HG02885 (cell line): ENCODE results near the gene IFFO2.
"Not testable (repeated sequence)": the region's sequence is repeated elsewhere in the genome, so short reads cannot be mapped to it uniquely, and the experiment has no call there.

Experiments used
- ATAC-seq: cut with Tn5 transposase; IDR thresholded peaks from one replicate; pipeline ENCODE4 v1.9.1; 2021; ENCODE audit warnings: mild to moderate bottlenecking; ENCODE audit not compliant: unreplicated experiment, poor library complexity

Gene IFFO2

DNA sequence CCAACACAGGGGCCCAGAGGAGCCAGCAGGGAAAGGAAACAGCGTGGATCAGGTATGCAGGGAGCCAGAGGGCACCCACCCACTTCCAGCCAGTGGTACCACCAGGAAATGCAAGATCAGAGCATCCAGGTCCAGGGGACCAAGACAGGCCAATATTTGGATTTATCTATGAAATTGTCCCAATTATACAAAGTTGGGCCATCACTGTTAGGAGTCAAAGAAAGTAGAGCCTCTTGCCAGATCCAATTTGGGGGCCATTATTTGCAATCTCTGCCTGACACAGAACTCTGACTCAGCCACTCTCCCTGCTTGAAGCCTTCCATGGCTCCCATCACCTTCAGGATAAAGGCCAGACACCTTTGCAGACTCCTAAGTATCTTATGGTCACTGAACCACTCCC lies 75.9 kb downstream of the IFFO2 start:
- no peak for ATAC-seq

DNA sequence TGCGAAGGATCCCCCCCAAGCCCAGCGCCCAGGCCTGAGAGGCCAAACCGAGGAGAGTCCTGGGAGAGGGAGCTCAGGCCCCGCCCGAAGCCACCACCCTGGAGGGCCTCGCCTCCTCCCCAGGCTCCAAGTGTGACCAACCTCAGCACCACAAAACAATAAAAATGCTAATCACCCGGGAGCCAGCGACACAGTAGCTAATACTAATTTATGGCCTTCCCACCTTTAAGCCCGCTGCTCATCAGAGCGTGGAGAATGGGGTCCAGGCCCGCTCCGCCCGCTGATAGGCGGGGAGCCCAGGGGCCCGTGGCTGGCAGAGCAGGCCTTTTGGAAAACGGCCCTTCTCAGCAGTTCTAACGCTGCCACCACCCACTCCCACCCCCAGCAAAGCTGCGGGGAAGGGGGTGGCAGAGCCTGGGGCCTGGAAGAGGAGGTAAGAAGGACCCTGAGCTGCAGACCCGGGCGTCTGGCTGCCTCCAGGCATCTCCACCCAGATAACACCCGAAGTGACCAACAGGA lies 76.6 kb downstream of the IFFO2 start:
- ATAC-seq = no peak

DNA sequence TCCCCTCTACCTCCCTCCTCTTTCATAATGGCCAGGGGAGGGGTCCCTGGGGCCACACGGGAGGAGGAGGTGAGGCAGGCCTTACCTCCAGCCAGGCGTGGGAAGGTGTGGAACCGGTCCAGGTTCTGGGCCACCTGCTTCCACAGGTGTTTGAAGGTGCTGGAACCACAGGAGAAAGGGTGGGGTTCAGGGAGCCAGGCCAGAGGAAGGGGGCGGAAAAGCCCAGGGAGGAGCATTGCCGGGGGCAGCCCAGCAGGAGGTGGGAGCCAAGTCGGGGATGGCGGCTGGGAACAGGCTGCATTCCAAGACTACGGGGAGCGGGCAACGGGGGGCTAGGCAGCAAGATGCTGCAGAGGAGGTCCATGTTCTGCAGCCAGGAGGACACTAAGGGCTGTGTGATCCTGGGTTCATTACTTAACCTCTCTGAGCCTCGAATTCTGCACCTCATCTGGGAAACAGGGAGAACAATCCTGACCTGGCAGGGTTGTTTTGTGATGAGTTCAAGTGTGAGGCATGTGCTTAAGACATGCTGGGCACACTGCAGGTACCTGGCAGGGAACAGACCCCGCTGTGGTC lies 77.2 kb downstream of the IFFO2 start:
- ATAC-seq = no peak

DNA sequence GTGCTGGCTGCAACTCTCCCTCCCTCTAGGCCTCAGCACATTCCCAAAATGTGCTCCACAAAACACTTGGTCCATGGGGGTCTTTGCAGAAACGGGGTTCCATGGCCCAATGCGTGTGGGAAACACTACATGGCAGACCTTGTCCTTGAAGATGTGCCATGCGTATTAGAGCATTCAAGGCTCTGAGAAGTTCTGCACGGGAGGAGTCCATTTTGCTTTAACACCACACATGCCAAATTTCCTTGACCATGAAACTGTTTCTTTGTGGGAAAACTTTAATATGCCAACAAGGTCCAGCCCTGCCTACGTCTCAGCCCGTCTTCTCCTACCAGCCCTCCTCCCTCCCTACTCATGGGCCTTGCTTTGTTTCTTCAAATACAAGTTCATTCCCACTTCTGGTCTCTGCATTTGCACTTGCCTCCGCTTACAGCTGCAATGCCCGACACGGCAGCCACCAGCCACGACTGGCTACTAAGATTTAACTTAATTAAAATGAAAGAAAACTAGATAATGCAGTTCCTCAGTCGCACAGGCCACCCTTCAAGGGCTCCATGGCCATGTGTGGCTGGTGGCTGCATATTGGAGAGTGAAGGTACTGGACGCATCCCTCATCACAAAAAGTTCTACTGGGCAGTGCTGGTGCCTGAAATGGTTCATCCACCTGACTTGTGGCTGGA lies 77.8 kb downstream of the IFFO2 start:
- no peak for ATAC-seq

DNA sequence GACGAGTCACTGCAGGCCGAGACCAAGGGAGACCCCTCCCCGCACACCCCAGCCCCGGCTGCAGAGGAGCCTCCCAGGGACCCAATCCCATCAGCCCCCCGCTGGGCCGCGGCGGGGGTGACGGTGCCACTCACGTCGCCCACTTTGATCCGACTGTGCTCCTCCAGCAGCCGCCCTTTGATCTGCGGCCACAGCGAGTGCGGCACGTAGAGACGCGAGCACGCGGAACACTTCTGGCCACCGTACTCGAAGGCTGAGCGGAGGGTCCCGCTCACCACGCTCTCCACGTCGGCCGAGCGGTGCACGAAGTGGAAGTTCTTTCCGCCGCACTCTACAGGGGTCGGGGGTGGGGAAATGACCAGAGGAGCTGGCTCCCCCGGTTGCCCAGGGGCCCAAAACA lies 79.2 kb downstream of the IFFO2 start:
- ATAC-seq = no peak

DNA sequence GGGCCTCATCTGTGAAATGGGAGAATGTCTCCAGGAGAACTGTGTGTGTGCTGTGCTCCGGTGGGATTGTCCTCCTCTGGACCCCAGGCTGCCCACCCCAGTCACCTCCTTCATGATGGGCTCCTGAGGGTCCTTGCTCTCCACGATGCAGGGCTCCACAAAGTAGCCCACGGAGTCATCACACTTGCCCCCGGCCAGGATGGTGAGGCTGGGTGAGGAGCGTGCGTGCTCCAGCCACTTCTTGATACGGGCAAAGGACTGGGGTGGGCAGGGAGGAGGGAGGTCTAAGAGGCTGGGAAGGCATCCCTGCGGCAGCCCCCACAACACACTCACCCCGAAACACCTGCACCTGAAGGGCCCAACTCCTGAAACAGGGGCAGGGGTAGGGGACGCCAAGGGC lies 80.3 kb downstream of the IFFO2 start:
- no peak for ATAC-seq

DNA sequence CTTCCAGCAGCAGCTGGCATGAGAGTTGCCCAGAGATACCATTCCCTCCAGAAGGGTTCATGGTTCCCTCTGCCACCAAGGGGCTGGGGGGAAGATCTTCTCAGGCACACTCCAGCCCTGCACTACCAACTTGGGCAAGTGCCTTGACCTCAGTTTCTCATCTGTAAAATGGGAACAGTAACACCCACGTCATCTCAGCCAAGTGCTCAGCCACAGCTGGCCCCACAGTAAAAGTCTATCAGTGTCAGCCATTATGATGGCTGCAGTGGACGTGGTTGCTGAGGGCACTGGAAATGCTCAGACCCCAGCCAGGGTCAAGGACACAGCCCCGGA lies 80.7 kb downstream of the IFFO2 start:
- no peak for ATAC-seq

DNA sequence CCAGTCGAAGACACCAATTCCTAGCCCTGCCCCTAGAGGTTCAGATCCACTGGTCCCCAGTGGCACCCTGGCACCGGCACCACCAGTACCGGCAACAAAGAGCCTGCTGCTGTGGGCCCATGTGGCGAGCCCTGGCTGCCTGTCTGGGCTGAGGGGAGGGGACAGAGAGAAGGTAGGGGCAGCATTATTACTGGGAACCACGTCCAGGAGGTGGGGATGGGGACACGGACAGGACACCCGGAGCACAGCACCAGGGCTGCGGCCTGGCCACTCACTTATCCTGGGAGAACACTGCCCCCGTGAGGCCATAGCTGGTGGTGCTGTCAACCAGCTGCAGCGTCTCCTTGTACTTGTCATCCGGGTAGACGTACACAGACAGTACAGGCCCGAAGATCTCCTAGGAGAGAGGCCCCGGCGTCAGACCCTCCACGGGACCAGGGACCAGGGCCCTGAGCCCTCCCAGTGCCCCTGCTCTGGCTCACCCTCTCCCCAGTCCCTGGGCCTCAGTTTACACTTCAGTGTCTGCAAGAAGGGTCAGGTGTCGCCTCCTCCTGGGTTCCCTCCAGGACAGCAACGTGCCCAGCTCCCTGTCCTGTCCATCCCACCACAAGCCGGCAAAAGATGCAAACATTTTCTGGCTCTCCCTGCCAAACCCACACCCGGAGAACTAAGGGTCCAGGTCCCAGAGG lies 81.2 kb downstream of the IFFO2 start:
- ATAC-seq = no peak

DNA sequence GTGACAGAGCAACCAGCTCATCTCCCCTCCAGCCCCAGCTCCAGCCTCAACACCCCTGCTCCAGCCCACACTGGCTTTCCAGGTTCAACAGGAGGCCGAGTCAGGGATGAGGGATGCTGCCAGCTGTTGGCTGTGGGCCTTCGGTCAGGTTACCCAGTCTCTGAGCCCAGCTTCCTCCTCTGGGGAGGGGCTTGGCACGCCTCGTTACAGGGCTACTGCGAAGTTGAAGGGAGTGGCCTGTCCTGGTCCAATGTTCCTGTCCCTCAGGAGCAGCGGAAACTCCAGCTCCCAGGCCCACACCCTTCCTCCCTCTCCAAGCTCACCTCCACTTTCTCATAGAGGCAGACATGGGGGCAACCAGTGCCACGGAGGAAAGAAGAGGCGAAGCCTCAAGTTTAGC lies 81.9 kb downstream of the IFFO2 start:
- ATAC-seq = no peak

DNA sequence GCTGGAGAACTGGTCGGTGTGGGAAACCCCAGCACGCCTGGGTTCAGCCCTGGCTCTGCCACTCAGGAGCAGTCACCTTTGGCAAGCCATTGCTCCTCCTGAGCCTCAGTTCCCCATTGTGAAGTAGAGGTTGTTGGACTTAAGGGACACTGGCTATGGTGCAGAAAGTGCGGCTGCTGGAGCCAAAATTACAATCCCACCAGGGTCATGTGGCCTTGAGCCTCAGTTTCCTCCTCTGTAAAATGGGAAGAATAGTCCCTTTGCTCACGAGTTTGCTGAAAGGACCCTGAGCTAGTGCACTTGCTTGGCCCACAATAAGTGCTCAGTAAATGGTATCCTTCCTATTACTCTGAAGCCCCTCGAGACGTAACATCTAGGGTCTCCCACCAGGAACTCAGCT lies 82.4 kb downstream of the IFFO2 start:
- no peak for ATAC-seq

DNA sequence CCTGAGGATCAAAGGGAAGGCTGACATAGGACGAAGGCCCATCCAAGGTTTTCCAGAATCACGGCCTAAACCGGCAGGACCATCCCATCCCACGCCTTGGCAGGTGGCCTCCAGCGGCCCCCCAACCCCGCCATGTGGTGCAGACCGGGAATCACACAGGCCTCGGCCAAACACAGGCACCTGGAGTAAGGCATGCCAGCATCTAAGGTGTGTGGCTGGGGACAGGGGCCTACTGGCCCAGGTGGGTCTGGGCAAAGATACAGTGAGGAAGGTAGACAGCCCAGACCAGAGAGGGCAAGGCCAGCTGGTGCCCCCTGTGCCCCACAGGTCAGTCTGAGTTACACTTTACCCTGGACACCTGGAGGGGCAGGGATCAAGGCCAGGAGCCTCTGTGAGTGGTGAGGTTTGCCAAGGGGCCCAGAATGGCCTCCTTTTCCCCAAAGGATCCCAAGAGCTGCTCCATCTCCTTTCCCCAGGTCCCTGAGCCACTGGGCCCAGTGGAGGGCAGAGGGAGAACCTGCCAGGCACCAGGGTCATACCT lies 84.3 kb downstream of the IFFO2 start:
- ATAC-seq = no peak

DNA sequence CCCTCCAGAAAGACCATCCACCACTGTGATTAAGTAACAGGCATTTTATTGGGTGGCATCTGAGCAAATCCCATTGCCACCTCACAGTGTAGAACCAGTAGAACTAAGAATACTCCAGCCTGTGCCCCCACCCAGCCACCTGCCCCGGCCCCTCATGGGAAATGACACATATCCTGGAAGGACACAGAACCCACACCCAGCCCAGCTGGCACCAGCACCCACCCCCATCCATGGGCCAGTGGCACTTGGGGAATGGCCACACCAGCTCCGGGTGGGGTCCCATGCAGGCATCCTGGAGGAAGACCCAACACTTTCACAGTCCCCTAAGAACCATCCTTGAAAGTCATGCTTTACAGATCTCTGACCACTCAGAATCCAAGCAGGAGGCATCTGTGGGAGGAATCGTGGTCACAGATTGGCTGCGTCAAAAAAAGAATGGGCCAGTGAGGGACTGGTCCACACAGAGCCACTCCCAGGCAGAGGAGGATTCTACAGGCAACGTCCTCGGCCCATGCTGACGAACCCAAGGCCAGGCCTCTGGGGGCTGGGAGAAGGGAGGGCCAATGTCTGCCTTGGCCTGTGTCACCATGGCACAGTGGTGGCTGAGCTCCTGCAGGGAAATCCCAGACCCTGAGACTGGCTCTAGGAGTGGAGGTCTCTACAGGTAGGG lies 84.9 kb downstream of the IFFO2 start:
- ATAC-seq = no peak

DNA sequence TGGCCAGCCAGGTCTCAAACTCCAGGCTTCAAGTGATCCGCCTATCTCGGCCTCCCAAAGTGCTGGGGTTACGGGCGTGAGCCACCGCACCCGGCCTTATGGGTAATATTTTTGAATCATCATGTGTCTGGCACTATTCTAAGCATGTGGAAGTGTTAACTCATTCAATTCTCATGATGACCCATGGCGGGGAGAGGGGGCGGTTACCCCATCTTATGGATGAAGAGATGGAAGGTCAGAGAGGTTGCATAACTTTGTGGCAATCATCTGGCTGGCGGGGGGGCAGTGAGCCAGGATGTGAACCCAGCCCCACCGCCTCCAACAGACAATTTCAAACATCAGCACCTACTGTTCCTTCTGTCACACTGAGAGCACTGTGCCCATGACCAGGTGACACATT lies 85.5 kb downstream of the IFFO2 start:
- ATAC-seq = no peak

DNA sequence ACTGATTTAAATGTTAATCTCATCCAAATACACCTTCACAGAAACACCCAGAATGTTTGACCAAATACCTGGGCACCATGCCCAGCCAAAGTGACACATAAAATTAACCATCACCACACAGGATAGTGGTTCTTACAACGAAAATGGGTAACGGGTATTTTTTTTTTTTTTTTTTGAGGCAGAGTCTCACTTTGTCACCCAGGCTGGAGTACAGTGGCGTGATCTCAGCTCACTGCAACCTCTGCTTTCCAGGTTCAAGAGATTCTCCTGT lies 85.9 kb downstream of the IFFO2 start:
- ATAC-seq = not testable (repeated sequence)

DNA sequence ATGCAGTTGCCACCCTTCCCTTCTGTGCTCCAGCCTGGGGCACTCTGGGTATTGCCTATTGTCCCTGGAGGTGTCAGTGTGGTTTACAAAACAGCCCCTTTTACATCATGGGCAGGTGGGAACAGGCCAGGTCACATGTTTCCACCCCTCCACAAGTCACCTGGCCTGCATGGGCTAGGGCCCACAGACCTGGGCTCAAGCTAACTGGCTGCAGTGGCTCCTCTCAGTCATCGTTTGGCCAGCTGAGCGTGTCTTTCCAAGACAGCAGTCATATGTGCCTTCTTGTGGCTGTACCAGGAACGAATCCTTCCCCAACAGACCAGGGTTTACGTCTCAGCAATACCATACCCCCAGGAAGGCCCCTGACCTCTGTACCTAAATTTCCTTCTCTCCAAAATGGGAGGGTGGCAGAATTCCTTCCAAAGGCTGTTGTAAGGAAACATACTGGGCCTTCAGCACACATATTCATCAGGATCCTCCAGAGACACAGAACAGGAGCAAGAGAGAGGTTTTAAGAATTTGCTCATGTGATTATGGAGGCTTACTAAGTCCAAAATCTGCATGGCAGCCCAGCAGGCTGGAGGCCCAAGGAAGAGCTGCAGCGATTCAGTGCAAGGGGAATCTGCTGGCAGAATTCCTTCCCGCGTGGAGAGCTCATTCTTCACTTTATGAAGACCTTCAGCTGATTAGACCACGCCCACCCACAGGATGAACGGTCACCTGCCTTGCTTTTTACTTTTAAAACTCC lies 86.5 kb downstream of the IFFO2 start:
- no peak for ATAC-seq

DNA sequence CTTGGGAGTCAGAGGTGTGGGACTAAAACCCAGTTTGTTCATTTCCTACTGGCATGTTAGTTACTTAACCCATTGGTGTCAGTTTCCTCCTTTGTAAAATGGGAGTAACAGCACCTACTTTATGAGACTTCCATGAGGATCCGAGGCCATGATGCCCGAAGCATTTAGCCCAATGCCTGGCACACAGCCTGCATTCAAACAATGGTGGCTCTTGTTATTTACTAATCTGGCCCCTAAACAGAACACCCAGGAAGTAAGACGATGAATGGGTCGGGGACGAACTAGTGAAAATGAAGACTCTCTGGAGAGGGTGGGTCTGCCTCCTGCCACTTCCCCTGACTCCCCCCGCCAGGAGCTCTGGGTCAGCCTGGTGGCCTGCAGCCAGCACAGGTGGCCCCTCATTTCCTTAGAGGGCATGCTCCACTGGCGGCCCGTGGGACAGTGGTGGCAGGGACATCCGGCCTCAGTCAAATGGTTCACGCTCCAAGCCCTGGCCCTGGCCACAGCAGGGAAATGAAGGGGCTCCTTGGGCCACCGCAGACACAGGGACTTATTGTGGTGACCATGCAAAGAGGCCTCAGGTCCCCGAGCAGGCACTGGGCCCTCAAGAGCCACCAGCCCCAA lies 87.6 kb downstream of the IFFO2 start:
- no peak for ATAC-seq

DNA sequence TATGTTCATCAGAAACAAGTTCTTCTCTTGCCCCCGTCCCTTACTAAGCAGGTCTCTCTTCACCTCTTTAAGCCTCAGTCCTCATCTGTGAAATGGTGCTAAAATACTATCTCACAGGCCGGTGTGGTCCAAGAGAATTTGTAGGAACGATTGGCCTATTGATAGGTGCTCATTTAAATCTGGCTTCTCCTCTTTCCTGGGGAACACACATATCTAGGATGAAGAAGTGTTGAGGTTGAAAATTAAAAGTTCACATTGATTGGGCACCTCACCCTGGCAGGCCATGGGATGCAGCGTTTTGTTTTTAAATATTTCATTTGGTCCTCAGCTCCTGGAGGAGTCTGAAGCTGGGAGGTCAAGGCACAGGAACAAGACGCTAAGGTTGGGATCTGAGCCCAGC lies 88.1 kb downstream of the IFFO2 start:
- no peak for ATAC-seq

DNA sequence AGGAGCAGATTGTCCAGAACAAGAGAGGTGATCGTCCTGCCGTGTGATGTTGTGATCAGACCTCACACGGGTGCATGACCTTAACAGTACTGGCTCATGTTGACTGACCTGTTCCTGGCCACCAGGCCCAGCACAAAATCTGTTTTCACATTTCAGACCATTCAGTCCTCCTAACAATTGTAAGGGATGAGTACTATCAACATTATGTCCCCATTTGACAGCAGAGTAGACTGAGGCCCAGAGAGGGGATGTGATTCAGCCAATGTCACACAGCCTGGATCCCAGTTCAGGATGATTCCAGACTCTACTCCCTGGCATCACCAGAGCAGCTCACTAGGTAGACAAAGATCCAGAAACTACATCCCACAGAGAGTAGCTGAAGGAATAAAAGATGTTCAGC lies 89.6 kb downstream of the IFFO2 start:
- ATAC-seq = no peak

DNA sequence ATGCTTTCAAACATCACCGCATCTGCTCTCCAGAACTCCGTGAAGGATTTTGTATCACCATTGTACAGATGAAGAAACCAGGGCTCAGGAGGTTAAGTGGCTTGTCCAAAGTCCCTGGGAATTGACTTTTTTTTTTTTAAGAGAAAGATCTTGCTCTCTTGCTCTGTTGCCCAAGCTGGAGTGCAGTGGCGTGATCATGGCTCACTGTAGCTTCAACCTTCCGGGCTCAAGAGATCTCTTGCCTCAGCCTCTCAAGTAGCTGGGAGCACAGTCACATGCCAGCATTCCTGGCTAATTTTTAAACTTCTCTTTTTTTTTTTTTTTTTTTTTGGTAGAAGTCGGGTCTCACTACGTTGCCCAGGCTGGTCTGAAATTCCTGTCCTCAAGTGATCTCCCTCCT lies 90.2 kb downstream of the IFFO2 start:
- no peak for ATAC-seq

DNA sequence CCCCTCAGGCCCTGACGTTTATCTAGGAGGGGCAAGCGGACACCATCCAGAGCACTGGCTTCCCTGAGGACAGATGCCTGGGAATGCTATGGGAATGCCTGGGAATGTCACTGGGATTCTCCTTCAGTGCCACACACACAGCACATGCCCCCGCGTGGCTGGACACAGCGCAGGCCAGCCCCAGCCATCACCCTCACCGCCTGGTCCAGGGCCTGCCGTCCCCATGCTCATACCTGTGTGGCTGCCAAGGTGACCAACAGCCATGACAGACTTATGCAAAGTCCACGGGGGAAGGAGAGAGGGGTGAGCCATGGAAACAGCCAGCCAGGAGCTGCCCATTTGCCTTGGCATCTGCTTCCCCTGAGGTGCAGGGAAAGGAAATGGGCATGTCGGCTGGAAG lies 91.3 kb downstream of the IFFO2 start:
- no peak for ATAC-seq
